Hepatic stellate cell (primary cell): ENCODE measurements around the gene HES6.

Experiments
- DNase-seq: peaks from one replicate; pipeline ENCODE4 v3.0.0; 2011; ENCODE audit warnings: low spot score

Gene HES6

DNA sequence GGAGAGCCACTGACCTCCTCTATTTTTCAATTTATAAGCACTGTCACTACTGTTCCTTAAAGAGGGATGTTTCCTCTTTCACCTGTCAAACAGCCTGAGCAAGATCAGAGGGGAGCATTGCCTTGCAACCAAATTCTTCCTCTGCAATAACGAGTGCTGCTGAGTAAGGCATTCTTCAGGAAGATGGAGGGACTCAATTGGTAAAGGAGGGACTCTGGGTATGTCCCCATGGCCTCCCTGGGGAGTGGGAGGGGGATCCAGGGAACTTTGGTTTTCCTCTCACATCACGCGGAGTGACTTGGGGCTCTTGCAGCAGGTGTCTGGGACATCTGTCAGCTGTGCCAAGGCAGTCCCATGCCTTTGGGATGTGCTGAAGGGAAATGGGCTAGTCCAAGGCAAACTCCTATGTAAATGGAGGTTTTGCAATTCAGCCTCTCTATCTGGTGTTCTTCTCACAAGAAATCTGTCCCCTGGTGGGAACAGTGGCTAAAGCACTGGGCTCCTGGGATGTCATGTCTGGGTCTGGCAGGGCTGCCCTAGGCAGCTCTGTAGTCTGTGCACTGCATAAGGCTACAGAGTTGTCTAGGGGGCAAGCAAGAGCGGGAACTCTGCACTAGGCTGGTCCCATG, 14.4 kb upstream of the HES6 start:
- no peak for DNase-seq

DNA sequence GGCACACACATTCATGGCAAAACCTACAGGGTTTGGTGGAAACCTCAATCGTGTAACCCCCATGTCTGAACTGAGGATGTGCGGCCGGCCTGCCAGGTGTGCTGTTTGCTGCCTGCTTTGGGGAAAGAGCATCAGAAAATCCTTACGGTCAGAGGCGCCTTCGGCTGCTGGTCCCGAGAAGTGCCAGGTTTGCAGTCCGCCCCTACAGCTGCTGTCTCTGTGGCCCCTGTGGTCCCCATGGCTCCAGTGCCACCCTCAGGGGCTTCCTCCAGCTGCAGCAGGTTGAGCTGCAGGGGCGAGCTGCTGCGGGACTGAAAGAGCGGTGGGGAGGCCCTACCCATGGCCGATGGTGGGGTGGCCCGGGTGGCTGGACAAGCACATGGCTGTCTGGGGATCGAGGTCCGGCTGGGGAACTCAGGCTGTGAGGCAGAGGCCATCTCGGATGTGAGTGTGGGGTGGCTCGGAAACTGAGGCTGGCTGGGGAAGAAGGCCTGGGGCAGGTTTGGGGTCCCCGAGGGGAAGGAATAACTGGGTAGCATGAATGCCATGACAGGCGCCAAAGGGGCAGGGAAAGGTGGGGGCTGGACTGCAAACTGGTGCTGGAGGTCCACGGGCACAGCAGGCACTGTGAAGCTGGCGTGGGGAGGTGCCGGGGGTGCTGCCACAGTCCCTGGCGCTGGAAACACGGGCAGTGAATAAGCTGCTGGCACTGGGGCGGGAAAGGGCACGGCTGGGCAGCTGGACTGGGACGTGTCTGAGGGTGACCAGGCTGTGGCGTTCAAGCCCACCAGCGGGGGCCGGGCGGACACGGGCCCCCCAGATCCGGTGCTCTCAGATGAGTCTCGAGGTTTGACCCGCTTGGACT, 13.2 kb upstream of the HES6 start:
- DNase-seq = no peak

DNA sequence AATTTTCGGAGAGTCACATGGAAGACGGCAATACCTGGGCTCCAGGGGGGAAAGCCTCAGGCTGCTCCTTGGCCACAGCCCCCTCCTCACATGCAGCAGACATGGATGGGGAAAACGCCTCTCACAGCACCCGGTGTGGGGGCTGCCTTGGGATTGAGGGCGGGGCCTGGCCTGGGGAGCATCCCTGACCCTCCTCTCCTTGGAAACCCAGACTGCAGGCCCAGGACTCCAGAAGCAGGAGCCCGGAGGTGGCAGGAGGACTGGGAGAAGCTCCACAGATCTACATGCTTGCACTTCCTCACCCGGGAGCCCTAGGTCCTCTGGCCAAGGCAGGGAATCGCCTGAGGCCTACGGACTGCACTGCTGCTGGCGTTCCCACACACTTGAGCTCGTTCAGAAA, 12.1 kb upstream of the HES6 start:
- DNase-seq = no peak

DNA sequence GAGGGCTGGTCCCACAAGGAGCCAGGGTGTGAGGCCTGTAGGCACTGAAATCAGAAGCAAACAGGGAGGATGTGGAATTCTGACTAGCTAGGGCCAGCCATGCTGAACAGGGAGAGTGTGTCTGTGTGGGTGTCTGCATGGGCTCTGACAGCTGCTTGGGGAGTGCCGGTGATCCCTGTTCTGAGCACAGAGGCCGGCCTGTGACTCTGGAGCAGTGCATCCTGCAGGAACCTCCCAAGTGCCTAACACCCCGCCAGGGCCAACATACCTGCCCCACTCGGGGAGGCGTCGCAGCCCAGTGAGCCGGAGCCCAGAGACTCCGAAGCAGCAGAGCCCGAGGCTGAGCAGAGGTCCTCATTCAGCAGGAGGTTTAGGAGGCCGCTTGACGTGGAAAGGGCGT, 11.5 kb upstream of the HES6 start:
- DNase-seq = no peak

DNA sequence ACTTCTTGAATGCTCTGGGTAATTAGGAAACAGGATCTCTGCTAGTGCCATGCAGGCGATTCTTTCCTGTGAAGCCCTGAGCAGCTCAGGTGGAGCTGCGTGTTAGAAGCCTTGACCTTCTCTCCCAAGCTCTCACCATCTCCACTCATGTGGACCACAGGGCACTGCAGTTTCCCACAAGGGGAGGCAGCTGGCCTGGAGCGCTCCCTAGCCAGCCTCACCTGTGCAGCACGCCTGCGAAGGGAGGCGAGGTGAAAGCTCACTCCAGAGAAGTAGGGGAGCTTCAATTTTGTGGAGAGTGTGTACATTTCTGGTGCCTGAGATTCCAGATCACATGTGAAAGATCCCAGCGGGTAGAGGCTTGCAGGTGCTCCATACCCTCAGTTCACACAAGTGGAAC, 11.1 kb upstream of the HES6 start:
- DNase-seq = no peak

DNA sequence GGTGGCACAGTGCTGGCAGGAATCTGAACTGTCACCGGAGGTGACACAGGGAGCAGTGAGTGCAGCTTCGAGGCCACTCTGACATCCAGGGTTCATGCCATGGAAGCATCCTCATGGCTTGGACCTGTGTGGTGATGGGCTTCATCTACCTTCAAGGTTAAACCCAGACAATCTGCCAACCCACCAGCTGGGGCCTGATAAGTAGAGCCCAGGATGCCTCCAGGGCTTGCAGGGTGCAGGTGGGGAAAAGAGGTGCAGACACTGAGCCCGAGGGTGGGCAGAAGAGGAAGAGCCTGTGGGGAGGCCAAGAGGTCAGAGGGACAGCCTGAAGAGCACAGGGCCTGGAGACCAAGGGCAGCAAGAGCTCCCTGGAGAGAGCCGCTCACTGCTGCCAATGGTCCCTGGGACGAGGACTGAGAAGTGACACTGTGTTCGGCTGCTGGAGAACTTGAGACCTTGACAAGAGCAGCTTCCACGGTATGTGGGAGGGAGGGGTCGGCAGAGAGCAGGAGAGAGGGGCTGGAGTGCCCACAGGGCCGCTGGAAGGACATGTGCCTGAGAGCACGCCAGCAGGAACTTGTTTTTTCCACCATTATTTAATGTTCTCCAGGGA, 8.1 kb upstream of the HES6 start:
- no peak for DNase-seq

DNA sequence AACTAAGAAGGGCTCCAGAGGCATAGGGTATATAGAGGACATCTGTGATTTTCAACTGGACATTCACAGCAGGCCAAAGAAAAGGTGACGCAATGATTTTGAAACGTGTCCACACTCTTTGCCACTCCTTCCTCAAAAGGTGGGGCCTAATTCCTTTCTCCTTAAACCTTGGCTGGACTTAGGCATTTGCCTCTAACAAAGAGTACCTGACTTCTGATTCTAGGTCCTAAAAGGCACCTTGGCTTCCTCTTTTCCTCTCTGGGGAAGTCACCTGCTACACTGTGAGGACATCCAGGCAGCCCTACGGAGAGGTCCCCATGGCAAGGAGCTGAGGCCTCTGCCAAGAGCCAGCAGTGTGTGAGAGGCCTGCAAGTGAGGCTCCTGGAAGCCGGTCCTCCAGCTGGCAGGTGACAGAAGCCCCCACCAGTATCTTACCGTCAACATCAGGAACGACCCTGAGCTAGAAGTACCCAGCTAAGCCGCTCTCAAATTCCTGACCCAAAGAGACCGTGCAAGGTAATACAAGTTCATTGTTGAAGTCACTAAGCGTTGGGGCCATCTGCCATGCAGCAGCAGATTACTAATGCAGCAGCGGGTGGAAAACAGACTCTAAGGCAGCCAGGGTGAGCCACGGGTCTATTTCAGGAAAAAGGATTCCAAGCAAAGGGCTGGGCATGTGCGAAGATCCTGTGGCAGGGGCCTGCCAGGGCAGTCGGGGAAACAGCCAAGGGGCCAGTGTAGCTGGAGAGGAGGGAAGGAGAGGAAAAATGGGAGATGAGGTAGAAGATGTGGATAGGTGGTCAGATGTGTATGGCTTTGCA, 7.4 kb upstream of the HES6 start:
- DNase-seq = no peak

DNA sequence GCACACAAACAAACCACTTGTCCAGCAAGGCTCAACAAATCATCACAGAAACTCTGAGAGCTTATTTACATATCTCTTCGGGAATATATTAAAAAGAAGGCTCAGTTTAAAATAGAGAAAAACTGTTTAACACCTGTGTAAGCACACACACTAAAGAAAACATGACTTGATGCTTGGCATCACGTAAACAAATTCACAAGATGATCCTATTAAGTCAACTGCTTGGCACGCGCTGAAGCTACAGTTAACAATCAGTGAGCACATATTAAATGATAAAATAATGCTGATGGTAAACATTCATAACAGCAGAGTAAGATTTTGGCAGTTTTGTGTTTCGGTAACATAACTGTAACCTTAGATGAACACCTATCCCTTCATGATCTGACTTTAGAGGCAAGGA, 4.3 kb upstream of the HES6 start:
- DNase-seq = no peak

DNA sequence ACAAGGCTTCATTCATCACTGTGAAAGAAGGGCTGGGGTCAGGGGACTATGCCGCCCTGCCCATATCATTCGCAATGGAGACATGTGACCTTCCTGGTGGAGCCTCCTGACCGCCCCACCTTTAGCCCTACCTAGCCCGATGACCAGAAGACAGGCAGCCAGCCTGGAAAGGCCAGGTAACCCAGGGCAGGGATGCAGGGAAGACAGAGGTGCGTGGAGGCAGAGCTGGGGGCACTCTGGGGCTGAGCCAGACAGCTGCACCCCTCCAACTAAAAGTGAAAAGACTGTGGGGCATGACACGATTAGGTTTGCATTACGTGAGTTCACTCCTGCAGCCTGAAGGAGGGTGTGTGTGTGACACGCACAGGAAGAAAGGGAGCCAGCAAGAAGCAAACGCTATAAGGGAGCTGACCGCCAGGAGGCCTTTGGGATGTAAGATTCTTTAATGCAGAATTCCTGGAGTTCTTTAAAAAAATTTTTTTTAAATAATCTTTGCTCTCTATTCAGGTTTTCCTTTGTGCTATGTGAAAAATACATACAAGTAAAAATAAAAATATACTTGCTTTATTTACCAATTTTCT, 3.7 kb upstream of the HES6 start:
- DNase-seq = no peak

DNA sequence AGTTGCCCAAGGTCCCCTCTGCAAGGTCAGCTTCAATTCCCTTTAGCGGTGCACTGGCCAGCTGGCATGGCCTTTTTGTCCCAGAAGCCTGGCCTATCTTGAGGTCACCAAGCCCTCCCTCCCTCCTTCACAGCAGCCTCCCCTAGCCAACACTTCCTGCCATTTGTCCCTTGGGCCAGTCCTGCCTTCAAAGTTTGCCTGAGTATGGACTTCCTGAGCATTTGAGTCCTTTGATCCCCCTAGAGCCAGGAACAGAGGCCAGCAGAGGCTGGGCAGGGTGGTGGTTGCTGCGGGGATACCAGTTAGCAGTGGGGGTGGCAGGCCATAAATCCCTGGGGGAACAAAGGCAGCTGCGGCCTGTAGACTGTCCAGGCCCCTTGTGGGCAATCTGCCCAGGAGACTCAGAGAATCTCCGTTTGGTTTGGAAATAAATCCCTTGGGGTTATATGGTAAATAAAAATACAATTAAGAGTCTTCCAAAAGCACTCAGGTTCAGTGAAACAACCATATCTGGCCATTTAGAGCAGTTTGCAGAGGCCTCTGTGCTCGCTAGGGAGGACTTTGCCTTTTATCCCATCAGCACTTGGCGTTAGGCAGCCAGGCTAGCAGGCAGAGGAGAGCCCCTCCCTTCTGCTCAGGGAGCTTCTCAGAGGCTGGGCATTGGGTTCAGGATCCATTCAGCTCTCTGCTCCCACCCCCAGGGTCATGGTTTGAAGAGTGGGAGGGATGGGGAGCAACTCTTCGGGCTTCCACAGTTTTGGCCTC, 3.1 kb upstream of the HES6 start:
- DNase-seq = peak; percentile 45

DNA sequence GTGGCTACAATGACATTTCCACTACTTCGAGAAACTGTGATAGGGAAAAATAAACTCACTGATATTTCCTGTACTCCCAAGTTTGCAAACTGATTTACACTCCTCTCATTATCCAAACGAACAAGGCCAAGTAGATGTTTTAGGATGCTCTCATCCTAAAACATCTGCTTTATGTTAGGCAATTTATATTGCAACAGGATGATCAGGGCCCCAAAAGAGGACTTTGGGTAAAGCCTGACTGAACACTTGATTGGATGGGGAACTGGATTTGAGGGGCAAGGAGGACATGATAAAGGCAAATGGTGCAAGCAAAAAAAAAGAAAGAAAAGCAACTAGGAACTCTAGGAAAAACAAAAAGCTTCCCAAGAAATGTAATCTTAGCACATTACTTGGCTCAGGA, 2.1 kb upstream of the HES6 start:
- no peak for DNase-seq

DNA sequence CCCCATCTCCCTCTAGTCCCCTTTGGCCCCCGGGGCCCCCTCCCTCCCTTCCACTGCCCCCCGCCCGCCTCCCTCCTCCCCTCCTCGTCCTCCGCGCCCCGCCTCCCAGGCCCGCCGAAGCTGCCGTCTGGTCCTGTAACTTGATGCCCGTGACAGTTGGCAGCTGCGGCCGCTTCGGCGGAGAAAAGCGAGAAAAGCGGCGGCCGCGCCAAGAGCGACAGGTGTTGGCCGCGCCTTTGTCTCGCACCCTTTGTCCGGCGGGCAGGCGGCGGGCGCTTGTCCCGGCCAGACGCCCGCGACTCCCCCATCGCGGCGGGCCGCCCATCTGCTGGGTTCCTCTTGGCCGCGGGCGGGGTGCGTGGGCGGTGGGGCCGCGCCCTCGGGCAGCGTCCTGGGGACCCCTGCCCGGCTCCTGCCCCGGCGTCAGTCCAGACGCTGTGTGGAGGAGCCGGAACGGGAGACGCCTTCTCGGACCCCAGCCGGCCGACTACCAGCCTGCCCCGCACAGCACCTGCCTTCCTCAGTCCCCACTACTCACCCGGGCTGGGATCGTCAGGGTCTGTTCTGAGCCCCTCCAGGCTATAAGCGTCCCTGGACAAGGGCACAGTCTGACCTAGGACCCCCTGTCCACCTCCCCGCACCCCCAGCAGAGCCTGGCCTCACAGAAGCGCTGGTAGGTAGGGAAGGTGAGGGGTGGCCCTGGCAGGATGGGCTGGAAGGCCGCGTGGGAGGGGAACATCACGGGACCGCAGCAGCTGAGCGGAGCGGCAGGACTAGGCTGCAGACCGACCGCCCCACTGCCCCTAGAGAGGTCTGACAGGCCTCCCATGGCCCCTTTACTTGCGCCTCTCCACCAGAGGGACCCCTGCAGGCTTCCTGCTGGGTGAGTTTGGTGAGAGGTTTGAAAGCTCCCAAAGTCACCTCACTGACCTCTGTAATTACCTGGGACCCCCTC, 1.2 kb upstream of the HES6 start:
- no peak for DNase-seq

DNA sequence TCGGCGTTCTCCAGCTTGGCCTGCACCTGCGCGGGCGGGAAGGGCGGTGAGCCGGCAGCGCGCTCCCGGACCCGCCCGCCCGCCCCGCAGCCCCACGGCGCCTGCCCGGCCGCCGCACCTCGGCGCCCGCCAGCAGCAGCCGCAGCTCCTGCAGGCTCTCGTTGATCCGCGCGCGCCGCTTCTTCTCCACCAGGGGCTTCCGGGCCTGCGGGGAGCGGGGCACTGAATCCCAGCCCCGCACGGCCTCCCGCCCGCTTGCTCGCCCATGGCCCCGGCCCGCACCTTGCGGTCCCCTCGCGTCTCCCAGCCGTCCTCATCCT, 335 bp downstream of the HES6 start:
- DNase-seq = peak; percentile 45

DNA sequence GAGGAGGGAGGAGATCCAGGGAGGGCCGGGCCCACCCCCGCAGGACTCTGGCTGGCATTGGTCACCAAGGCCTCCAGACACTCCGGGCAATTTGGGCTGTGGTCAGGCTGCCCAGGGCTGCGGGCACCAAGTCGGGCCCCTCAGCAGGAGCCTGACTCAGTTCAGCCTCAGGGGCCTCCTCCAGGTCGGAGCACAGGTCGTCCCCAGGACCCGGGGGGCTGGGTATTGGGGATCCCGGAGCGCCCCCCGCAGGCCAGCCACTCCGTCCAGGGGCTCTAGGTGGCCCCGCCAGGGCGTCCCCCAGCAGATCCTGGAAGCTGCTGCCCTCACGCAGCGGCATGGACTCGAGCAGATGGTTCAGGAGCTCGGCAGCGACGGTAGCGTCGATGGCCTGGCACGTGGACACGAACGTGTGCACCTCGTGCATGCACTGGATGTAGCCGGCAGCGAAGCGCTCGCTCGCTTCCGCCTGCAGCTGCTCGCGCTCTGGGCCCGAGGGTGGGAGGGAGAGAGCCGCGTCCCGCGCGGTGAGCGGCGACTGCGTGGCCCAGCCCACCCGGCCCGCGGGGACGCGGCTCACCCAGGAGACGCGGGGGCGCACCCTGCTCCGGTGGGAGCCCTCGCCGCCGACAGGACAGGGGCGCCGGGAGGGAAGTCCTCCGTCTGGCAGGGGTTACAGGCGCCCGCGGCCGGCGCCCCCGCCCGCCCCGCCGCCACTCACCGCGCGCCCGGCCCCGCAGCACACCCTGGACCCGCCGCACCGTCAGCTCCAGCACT, 884 bp downstream of the HES6 start:
- DNase-seq = no peak

DNA sequence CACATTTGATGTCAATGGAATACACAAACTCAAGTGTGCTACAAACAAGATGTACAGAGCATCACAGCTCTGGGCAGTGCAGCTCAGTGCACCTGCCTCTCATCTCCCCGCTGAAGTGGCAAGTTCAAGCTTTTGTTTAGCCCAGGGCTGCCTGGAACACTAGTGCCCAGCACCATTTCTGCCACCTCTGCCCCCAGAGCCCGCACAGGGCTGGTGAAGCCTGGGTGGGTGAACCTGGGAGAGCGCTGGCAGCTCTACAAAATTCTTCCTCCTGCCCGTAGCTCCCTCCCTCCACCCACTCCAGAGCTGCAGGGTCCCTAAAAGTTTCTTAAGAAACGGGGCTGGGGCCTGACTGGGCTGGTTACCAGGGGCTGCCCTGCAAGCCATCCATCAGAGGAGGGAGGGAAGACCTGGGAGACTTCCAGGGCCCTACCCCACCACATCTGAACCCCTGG, 1.5 kb downstream of the HES6 start:
- no peak for DNase-seq

DNA sequence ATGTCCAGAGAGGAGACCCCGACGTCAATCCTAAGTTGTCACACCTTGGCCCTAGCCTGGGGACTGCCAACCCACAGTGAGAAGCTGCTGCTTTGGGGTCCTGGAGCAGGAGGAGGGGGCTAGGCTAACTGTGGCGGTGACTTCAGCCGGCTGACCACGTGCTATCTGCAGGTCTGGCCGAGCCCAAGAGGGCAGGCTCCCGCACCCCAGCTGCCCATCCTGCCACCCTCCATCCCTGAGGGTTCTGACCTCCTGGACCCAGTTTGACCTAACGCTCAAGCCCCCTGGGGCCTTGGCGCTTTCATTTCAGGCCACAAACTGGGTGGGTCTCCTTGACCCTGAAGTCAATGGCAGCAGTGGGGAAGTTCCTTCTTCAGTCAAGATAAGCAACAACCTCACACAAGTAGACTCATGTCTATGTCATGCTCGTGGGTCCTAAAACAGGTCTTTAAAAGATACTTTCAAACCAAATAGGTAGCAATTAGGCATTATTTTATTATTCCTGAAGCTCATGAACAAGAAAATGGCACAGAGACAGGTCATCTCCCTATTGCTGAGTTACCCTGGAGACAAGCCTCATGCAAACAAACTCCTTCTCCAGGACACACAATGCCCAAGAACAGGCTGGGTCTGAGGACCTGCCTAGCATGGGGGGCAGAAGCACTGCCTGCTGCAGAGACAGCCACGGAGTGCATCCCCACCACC, 2.3 kb downstream of the HES6 start:
- no peak for DNase-seq

DNA sequence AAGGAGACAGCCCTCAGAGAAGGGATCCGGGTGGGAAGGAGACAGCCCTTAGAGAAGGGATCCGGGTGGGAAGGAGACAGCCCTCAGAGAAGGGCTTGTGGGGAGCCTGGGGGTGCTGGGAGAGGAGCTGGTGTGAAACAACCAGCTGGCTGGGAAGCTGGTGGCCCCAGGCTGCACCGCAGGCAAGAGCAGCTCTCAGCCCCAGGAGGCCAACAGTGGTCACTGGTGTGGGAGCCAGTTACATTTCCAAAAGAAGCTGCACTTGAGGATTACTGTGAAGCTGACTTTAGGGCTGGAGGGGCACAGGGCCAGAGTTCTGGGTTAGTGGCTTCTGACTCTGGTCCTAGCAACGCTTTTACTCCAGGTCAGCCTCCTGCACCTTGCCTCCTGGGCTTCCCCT, 3.3 kb downstream of the HES6 start:
- no peak for DNase-seq

DNA sequence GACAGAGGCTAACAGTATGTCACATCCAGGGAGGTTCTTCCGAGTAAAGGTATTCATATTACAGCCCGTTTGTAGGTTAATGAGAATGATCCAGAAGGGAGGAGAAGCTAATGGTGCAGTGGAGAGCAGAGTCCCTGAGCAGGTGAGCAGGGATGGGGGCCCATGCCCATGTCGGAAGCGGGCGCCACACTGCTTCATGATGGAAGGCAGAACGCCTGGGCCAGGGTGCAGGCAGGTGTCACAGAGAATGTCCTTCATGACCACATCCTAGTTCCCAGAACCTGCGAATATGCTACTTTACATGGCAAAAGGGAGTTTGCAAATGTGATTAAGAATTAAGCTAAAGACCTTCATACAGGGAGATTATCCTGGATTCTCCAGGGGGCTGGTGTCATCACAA, 4.0 kb downstream of the HES6 start:
- no peak for DNase-seq

DNA sequence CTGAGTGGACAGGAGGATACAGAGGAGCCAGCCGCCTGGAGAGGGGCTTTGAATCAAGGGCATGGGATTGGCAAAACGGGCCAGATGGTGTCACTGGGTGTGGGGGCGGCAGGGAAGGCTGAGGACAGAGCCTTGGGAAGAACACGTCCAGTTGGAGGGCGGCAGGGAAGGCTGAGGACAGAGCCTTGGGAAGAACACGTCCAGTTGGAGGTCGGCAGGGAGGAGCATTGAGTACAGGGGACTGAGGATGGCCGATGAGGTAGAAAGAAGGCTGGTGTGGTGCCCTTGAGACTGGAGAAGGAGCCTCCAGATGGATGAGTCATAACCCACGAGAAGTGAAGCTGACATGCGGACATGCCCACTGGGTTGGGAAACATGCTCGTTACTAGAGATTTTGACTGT, 4.5 kb downstream of the HES6 start:
- DNase-seq = no peak
